Mammary epithelial cell (primary cell): ENCODE measurements around the gene LRRC25.

Source experiments
- EZH2 ChIP-seq: IDR thresholded peaks from 2 replicates; pipeline ENCODE4 v1.6.1; 2012; ENCODE audit warnings: low read length, inconsistent platforms, borderline replicate concordance
- TF ChIP-seq, protein P1 (sequence below), 2 donors: IDR thresholded peaks in 1 of 2; conservative IDR thresholded peaks in 1 of 2; 2 replicates each; pipeline ENCODE4 v1.5.1; 2011 to 2012; ENCODE audit warnings: inconsistent platforms in 2 of 2, low read length in 2 of 2, mild to moderate bottlenecking in 2 of 2, control low read depth in 1 of 2, low read depth in 1 of 2; ENCODE audit not compliant: insufficient read depth in 1 of 2; ENCODE audit errors: extremely low read depth in 1 of 2

DNA sequence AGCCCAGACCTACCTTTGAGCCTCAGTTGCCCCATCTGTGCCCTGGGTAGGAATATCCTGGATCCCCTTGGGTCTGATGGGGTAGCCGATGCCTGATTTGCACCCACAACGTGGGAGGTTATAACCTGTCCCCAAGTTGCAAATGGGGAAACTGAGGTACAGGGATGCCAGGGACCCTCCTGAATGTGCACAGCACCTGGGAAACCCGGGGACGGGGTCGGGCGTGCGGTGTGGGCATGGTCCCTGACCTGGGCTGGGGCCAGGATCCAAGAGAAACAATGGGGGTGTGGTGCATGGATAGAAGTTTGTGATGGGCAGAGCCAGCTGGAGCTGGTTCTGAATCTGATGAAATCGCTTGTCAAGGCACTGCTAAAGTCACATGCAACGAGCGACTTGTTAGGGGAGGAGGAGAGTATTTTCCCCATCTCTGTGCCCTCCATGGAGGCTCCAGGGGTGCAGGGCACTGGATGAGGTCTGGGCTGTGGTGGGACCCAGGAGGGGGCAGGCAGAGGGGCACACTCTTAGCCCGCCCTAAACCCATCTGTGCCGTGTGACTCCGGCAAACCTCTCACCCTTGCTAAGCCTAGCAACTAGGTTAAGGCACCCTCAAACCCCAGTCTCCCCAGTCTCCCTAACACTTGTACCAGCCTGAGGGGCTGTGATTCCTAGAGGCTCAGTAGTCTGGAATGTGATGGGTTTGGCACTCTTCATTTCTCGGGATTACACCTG lies 10.7 kb downstream of the LRRC25 start:
- TF ChIP-seq, protein P1, sequence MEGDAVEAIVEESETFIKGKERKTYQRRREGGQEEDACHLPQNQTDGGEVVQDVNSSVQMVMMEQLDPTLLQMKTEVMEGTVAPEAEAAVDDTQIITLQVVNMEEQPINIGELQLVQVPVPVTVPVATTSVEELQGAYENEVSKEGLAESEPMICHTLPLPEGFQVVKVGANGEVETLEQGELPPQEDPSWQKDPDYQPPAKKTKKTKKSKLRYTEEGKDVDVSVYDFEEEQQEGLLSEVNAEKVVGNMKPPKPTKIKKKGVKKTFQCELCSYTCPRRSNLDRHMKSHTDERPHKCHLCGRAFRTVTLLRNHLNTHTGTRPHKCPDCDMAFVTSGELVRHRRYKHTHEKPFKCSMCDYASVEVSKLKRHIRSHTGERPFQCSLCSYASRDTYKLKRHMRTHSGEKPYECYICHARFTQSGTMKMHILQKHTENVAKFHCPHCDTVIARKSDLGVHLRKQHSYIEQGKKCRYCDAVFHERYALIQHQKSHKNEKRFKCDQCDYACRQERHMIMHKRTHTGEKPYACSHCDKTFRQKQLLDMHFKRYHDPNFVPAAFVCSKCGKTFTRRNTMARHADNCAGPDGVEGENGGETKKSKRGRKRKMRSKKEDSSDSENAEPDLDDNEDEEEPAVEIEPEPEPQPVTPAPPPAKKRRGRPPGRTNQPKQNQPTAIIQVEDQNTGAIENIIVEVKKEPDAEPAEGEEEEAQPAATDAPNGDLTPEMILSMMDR (conservative IDR thresholded peaks at IDR 0.05 in 1 of 2, IDR thresholded peaks at IDR 0.05 in 1 of 2; ENCODE audit: extremely low read depth in 1 of 2, insufficient read depth in 1 of 2, low read depth in 1 of 2, low read length in 2 of 2) = no peak
- TF ChIP-seq EZH2 = no peak
